A673 (cell line): ENCODE results near the gene FBXL7.

Experiments
- CTCF ChIP-seq: fragments of 300-800, 200-600 bp; sonication (generic); conservative IDR thresholded peaks from 2 replicates; pipeline ENCODE4 v1.5.1; 2017; ENCODE audit warnings: low read depth, mild to moderate bottlenecking, antibody characterized with exemption, low read length, moderate library complexity, mixed read lengths
- EZH2 ChIP-seq: fragments of 200-600 bp; sonication (generic); IDR thresholded peaks from 2 replicates; pipeline ENCODE4 v1.6.1; 2017; ENCODE audit warnings: borderline replicate concordance, low read depth, mild to moderate bottlenecking, mixed read lengths, antibody characterized with exemption, low read length; ENCODE audit not compliant: poor library complexity, severe bottlenecking

- TF ChIP-seq CTCF (no peak), EZH2 (no peak)
These were observed 469.0 kb downstream of the FBXL7 start for GRCh38 chr5:15968993-15969392.
